K562 (cell line): Measurements from ENCODE around the gene INPP5D. TPM values are rescaled to one million over a fixed set of nuclear protein-coding genes. Genes with fewer than 3 reads are reported as not detected.

Experiments
- ADNP ChIP-seq: fragments of 200-800 bp; sonication (Bioruptor generic); IDR thresholded peaks from 2 replicates; pipeline ENCODE4 v1.6.1; 2016; ENCODE audit warnings: missing genetic modification characterization, missing compliant biosample characterization
- ARID1B ChIP-seq: fragments of 450-650 bp; IDR thresholded peaks from 2 replicates; pipeline ENCODE4 v1.6.1; 2016; ENCODE audit warnings: antibody characterized with exemption, mild to moderate bottlenecking, inconsistent platforms
- CAMTA2 ChIP-seq: fragments of 250-450 bp; sonication (Bioruptor Pico); conservative IDR thresholded peaks from 2 replicates; pipeline ENCODE4 v1.5.1; 2022
- CEBPB ChIP-seq: fragments of 450-650 bp; IDR thresholded peaks from 2 replicates; pipeline ENCODE4 v1.6.1; 2016; ENCODE audit warnings: missing genetic modification characterization, missing compliant biosample characterization
- EWSR1 ChIP-seq: fragments of 450-650 bp; IDR thresholded peaks from 2 replicates; pipeline ENCODE4 v1.6.1; 2018; ENCODE audit warnings: borderline replicate concordance, mild to moderate bottlenecking, low read depth, moderate library complexity; ENCODE audit not compliant: partially characterized antibody
- FOXA3 ChIP-seq, 2 experiments: fragments of 450-650 bp in 1 of 2; sonication (generic) in 1 of 2; formaldehyde crosslinking; IDR thresholded peaks in 1 of 2; conservative IDR thresholded peaks in 1 of 2; 2 replicates each; pipeline versions ENCODE4 v1.4.0 to v1.8.0; 2020 to 2022; ENCODE audit warnings: mild to moderate bottlenecking in 2 of 2, missing genetic modification reagents in 1 of 2
- HDGF ChIP-seq: fragments of 450-650 bp; IDR thresholded peaks from 2 replicates; pipeline ENCODE4 v1.6.1; 2016
- MEF2D ChIP-seq: conservative IDR thresholded peaks from 2 replicates; pipeline ENCODE4 v1.6.1; 2016; ENCODE audit warnings: low read depth, missing genetic modification characterization, missing compliant biosample characterization
- MXD1 ChIP-seq: fragments of 250-450 bp; sonication (Bioruptor Pico); IDR thresholded peaks from 2 replicates; pipeline ENCODE4 v1.8.0; 2021; ENCODE audit warnings: borderline replicate concordance, mild to moderate bottlenecking, moderate library complexity; ENCODE audit not compliant: poor library complexity, severe bottlenecking
- NR4A1 ChIP-seq, 2 experiments: fragments of 250-450 bp in 1 of 2; fragments of 450-650 bp in 1 of 2; sonication (Bioruptor Pico) in 1 of 2; IDR thresholded peaks; 2 replicates each; pipeline versions ENCODE4 v1.4.0 to v1.6.1; 2016 to 2020; ENCODE audit warnings: mild to moderate bottlenecking in 2 of 2, missing compliant biosample characterization in 1 of 2, missing genetic modification characterization in 1 of 2, moderate library complexity in 1 of 2
- PML ChIP-seq: IDR thresholded peaks from 2 replicates; pipeline ENCODE4 v1.6.1; 2012; ENCODE audit warnings: low read length, inconsistent platforms
- POLR2AphosphoS5 ChIP-seq: IDR thresholded peaks from 2 replicates; pipeline ENCODE4 v1.6.1; 2011; ENCODE audit warnings: mild to moderate bottlenecking, low read depth, low read length, moderate library complexity; ENCODE audit not compliant: control insufficient read depth, insufficient read depth
- POU5F1 ChIP-seq: fragments of 150-350 bp; IDR thresholded peaks from 2 replicates; pipeline ENCODE4 v1.6.1; 2014; ENCODE audit warnings: borderline replicate concordance, low read length, low read depth, mild to moderate bottlenecking; ENCODE audit not compliant: partially characterized antibody
- SMARCC2 ChIP-seq: fragments of 450-650 bp; IDR thresholded peaks from 2 replicates; pipeline ENCODE4 v1.6.1; 2017; ENCODE audit warnings: antibody characterized with exemption, moderate library complexity, mild to moderate bottlenecking, low read depth
- TFAP4 ChIP-seq: sonication (generic); formaldehyde crosslinking; IDR thresholded peaks from 2 replicates; pipeline ENCODE4 v1.8.0; 2022; ENCODE audit warnings: missing genetic modification reagents, mild to moderate bottlenecking, moderate library complexity, borderline replicate concordance
- THAP7 ChIP-seq: fragments of 250-450 bp; sonication (Bioruptor Pico); IDR thresholded peaks from 2 replicates; pipeline ENCODE4 v1.5.0; 2021
- ZNF280B ChIP-seq: fragments of 250-450 bp; sonication (Bioruptor Pico); IDR thresholded peaks from 2 replicates; pipeline ENCODE4 v1.5.1; 2021; ENCODE audit warnings: mild to moderate bottlenecking
- ZNF699 ChIP-seq: fragments of 250-450 bp; sonication (Bioruptor Pico); IDR thresholded peaks from 2 replicates; pipeline ENCODE4 v1.8.0; 2021; ENCODE audit warnings: mild to moderate bottlenecking, moderate library complexity; ENCODE audit not compliant: insufficient replicate concordance
- ZNF740 ChIP-seq, 3 experiments: fragments of 200-800 bp in 1 of 3; sonication (Bioruptor generic) in 1 of 3; sonication (generic) in 1 of 3; formaldehyde crosslinking in 1 of 3; IDR thresholded peaks; 2 replicates each; pipeline versions ENCODE4 v1.6.1 to v1.8.0; 2016 to 2022; ENCODE audit warnings: mild to moderate bottlenecking in 2 of 3, missing compliant biosample characterization in 2 of 3, missing genetic modification characterization in 2 of 3, missing genetic modification reagents in 1 of 3
- ZNF785 ChIP-seq: fragments of 250-450 bp; sonication (Bioruptor Pico); IDR thresholded peaks from 2 replicates; pipeline ENCODE4 v1.4.0; 2020; ENCODE audit warnings: mild to moderate bottlenecking
- ZSCAN32 ChIP-seq: fragments of 450-650 bp; formaldehyde crosslinking; IDR thresholded peaks from 2 replicates; pipeline ENCODE4 v1.4.0; 2020; ENCODE audit warnings: mild to moderate bottlenecking, moderate library complexity
- polyA plus RNA-seq, 8 experiments: library from polyadenylated mRNA; depleted of rRNA in 4 of 8; stranded (reverse) in 5 of 8; unstranded in 3 of 8; fragments of >200 nt; fragmentation: Nextera tagmentation in 2 of 8; fragmentation: Illumina TruSeq in 1 of 8; extraction: Ambion mirVana in 2 of 8; extraction: Trizol in 1 of 8; gene quantifications; 2 replicates each; pipeline versions ENCODE4 v1.2.1 to v1.2.3, GENCODE V29; 2011 to 2014; ENCODE audit warnings: inconsistent platforms in 1 of 8, missing spikeins in 1 of 8
- total RNA-seq, 7 experiments: library from RNA; depleted of rRNA in 6 of 7; stranded (reverse); fragments of >200 nt in 6 of 7; fragmentation: Illumina TruSeq in 2 of 7; extraction: Trizol in 2 of 7; gene quantifications; 2 replicates each; pipeline versions ENCODE4 v1.2.1 to v1.2.3, GENCODE V29; 2011 to 2021; ENCODE audit warnings: low replicate concordance in 1 of 7
- TF ChIP-seq, protein P1 (sequence below): fragments of 250-450 bp; sonication (Bioruptor Pico); IDR thresholded peaks from 2 replicates; pipeline ENCODE4 v1.8.0; 2022; ENCODE audit warnings: moderate library complexity, mild to moderate bottlenecking, inconsistent platforms

The INPP5D gene
- total and polyA plus RNA-seq, 9 of the 15 experiments (the other 6 are each of a cell fraction or from before 2014, with no cell fraction given), result 0.55 to 6.2 (median 2.2) TPM

- TF ChIP-seq ZNF740 (CRISPR knock-in tag; IDR thresholded peaks at IDR 0.05) (no peak), ZNF740 (tag; IDR thresholded peaks at IDR 0.05) (no peak), ZNF699 (CRISPR knock-in tag) (no peak), POU5F1 (no peak), FOXA3 (CRISPR knock-in tag; conservative IDR thresholded peaks at IDR 0.05 in 1 of 2, IDR thresholded peaks at IDR 0.05 in 1 of 2) (peak; percentile 95 to 97), ZNF785 (CRISPR knock-in tag) (no peak), MXD1 (CRISPR knock-in tag) (no peak), TFAP4 (CRISPR knock-in tag) (no peak), CEBPB (tag) (no peak), SMARCC2 (peak; percentile 80), POLR2AphosphoS5 (peak; percentile 55), ZNF280B (CRISPR knock-in tag) (no peak), PML (peak; percentile 63; the same call in 1 of the 2 replicates), THAP7 (no peak), NR4A1 (CRISPR knock-in tag; IDR thresholded peaks at IDR 0.05) (no peak), NR4A1 (tag; IDR thresholded peaks at IDR 0.05) (peak; percentile 68; the same call in 1 of the 2 replicates), CAMTA2 (CRISPR knock-in tag) (no peak), ADNP (tag) (no peak), MEF2D (tag) (0 out of 2 replicates have a peak, but pooled peaks have one; percentile 20), ZSCAN32 (CRISPR knock-in tag) (no peak), EWSR1 (no peak), ARID1B (peak; percentile 93), HDGF (0 out of 2 replicates have a peak, but pooled peaks have one; percentile 35)
- TF ChIP-seq, protein P1, sequence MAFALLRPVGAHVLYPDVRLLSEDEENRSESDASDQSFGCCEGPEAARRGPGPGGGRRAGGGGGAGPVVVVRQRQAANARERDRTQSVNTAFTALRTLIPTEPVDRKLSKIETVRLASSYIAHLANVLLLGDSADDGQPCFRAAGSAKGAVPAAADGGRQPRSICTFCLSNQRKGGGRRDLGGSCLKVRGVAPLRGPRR (CRISPR knock-in tag), result no peak
Measured at GRCh38 chr2:233221378-233222063, 161.4 kb downstream of the INPP5D start (continued).
